HepG2 (cell line): Measurements from ENCODE around the gene DEFB124.

Experiments used
- NBN ChIP-seq: fragments of 450-650 bp; conservative IDR thresholded peaks from 2 replicates; pipeline ENCODE4 v1.6.1; 2017
- ZNF530 ChIP-seq: sonication (generic); formaldehyde crosslinking; IDR thresholded peaks from 2 replicates; pipeline ENCODE4 v1.5.0; 2020; ENCODE audit warnings: low read depth, mild to moderate bottlenecking, missing genetic modification reagents
- TF ChIP-seq, protein P1 (sequence below): sonication (generic); formaldehyde crosslinking; IDR thresholded peaks from 2 replicates; pipeline ENCODE4 v1.4.0; 2020; ENCODE audit warnings: missing genetic modification reagents, mild to moderate bottlenecking, borderline replicate concordance

DNA sequence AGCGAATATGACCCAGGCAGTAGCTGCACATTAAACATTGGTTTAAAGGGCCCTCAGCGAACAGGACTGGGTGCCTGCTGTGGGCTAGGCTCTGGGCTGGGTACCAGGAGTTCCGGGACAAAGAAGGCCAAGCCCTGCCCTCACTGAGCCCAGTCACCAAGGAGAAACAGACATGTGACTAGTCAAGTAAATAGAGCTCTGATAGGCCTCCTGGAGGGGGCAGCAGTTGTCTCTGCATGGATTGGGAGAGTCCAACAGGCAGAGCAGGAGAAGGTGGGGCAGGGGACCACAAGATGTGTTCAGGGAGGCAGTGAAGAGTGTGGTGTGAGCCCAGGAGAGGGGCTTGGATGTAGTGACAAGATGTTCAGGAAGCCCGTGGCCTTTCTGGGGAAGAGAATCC is 42.4 kb upstream of the DEFB124 start:
- TF ChIP-seq ZNF530 (no peak), NBN (no peak)
- TF ChIP-seq, protein P1, sequence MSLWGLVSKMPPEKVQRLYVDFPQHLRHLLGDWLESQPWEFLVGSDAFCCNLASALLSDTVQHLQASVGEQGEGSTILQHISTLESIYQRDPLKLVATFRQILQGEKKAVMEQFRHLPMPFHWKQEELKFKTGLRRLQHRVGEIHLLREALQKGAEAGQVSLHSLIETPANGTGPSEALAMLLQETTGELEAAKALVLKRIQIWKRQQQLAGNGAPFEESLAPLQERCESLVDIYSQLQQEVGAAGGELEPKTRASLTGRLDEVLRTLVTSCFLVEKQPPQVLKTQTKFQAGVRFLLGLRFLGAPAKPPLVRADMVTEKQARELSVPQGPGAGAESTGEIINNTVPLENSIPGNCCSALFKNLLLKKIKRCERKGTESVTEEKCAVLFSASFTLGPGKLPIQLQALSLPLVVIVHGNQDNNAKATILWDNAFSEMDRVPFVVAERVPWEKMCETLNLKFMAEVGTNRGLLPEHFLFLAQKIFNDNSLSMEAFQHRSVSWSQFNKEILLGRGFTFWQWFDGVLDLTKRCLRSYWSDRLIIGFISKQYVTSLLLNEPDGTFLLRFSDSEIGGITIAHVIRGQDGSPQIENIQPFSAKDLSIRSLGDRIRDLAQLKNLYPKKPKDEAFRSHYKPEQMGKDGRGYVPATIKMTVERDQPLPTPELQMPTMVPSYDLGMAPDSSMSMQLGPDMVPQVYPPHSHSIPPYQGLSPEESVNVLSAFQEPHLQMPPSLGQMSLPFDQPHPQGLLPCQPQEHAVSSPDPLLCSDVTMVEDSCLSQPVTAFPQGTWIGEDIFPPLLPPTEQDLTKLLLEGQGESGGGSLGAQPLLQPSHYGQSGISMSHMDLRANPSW (CRISPR knock-in tag): no peak
